Fibroblast of pulmonary artery (primary cell): ENCODE measurements around the gene USP25.

Source experiments
- DNase-seq: peaks from one replicate; pipeline ENCODE4 v3.0.0-alpha.2; 2010; ENCODE audit warnings: low read depth
- H3K4me3 ChIP-seq: replicated peaks from 2 replicates; pipeline ENCODE4 v1.5.1; 2011; ENCODE audit warnings: low read depth, mild to moderate bottlenecking, control low read depth, low read length, moderate library complexity
- TF ChIP-seq, protein P1 (sequence below): IDR thresholded peaks from 2 replicates; pipeline ENCODE4 v1.5.1; 2011; ENCODE audit warnings: mild to moderate bottlenecking, control low read depth, low read length, inconsistent platforms; ENCODE audit errors: missing control alignments

USP25 gene

DNA sequence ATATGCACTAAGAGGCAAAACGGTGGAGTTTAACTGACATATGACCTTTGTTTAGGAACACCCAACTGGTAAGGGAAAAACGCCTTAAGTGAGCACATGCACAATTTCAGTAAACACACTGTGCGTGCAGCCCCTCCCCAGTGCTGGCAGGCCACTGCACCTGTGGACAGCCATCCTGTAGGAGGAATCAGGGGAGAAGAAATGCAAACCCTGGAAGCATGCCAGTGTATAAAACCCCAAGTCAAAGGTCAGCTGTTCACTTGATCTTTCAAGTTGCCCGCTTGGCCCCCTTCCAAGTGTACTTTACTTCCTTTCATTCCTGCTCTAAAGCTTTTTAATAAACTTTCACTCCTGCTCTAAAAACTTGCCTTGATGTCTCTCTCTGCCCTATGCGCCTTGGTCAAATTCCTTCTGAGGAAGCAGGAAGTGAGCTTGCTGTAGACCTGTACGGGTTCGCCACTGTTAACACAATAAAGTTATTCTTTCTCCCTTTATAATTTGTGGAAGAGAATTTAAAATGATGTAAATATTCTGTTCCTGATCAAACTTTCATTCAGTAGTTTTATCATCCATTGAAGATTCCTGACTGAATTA is 31.8 kb downstream of the USP25 start:
- no peak for DNase-seq
- TF ChIP-seq, protein P1, sequence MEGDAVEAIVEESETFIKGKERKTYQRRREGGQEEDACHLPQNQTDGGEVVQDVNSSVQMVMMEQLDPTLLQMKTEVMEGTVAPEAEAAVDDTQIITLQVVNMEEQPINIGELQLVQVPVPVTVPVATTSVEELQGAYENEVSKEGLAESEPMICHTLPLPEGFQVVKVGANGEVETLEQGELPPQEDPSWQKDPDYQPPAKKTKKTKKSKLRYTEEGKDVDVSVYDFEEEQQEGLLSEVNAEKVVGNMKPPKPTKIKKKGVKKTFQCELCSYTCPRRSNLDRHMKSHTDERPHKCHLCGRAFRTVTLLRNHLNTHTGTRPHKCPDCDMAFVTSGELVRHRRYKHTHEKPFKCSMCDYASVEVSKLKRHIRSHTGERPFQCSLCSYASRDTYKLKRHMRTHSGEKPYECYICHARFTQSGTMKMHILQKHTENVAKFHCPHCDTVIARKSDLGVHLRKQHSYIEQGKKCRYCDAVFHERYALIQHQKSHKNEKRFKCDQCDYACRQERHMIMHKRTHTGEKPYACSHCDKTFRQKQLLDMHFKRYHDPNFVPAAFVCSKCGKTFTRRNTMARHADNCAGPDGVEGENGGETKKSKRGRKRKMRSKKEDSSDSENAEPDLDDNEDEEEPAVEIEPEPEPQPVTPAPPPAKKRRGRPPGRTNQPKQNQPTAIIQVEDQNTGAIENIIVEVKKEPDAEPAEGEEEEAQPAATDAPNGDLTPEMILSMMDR, result no peak
- no peak overlapping the region for H3K4me3 ChIP-seq

DNA sequence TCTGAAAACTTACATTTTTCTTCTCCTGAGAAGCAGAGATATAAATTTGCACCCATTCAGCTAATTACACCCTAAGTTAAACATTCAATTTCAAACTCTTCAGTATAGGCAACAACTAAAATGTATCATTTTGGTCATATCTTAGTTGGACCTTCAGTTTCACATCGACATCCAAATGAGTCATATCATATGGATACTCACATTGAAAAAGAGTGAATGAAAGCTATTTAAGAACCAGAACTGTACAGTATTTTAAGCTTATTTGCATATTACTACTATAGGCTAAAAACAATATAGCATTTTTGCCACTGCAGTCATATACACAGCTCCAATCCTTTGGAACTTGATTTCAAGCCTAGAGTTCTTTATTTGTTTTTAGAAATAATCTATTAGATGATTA is 33.6 kb downstream of the USP25 start:
- TF ChIP-seq, protein P1, result no peak
- H3K4me3 ChIP-seq, result no peak overlapping the region
- DNase-seq, result no peak

DNA sequence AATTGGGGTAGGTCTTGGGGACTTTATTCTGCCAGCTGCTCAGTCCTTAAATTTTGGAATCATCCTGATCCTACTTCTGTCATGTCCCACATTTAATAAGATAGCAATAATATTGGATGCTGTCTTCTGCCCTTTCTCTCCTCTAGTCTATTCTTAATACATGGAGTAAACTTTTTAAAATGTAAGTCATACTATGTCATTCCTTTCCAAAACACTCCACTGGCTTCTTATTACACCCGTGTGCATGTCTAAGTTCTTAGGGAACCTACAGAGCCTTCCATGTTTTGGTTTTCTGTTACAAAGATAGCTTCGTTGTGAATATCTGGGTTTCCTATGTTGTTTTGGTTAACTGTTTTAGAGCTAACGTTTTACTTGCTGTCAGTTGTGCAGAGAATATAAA is 35.1 kb downstream of the USP25 start:
- H3K4me3 ChIP-seq, result no peak overlapping the region
- no peak for DNase-seq
- TF ChIP-seq, protein P1, result no peak

DNA sequence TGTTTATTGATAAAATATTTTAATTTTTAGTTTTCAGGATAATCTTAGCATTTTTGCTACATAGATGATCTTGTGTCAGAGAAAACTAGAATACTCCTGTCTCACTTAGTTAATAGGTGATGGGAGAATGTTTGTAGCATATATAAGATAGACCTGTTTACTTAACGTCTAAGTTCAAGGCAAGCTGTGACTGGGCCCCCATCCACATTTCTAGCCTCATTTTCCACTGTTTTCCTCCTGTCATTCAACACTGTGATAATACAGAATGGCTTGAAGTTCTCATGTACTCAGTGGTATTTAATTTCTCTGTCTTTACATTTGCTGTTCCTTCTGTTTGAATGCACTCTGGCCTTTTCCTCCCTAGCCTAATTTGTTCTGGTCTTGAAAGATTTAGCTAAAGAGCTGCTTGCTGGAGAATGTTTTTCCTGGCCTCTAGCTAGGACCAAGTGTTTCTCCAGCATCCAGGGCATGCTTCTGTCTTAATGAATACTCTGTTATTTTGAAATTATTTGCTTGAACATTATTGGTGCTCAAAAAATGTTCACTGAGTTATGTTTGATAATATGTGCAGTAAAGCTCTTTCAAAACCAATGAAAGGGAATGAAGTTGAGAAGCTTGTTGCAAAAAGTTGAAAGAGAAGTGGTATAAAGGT is 37.3 kb downstream of the USP25 start:
- no peak overlapping the region for H3K4me3 ChIP-seq
- TF ChIP-seq, protein P1, result no peak
- no peak for DNase-seq

DNA sequence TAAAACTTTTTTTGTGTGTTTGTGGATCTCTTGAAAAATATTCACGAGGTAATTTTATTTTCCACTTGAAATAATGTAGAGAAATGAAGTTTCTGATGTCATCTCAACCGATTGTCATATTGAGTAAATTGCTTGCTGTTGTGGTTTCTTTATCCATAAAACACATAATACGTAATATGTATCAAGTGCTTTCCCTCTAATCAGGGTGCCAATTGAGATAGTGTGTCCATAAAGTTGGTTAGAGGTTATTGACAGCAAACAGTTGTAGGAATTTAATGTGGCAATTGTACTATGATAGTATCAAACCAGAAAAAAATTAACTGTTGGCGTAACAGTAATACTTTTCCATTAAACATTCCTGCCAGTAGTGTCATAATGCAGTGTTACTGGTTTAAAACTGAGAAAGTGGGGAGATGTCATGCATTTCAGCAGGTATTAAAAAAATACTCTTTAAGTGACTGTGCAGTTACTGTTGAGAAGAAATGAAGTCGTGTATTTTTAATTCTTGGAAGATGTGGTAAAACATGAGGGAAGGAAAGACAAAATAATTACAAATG is 38.3 kb downstream of the USP25 start:
- DNase-seq, result no peak
- no peak overlapping the region for H3K4me3 ChIP-seq
- TF ChIP-seq, protein P1, result no peak

DNA sequence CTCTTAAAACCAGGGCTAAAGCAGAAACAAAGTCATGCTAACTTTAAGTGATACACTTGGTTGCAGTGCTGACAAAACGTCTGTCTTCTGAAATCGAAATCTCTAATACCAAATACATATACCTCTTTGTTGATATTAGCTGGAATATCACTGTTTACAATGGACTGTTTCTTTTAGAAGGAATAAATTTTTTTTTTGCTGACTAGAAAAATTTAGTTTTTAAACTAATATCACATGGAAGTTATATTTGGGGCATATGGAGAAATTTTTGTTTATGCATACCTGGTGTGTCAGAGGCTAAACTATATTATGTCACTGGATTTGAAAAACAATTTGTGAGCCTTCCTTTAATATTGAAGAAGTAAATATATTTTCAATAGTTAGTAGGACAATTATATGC is 39.1 kb downstream of the USP25 start:
- no peak for DNase-seq
- no peak overlapping the region for H3K4me3 ChIP-seq
- TF ChIP-seq, protein P1, result no peak
